HCT116 (cell line): Measurements from ENCODE around the gene PSMB9. TPM values are rescaled to one million over a fixed set of nuclear protein-coding genes. Genes with fewer than 3 reads are reported as not detected.

Experiments used
- ATAC-seq: fragments of 200-7000 bp; cut with Tn5 transposase; 2 replicates; pipeline ENCODE4 v1.9.1; 2020; ENCODE audit warnings: mild to moderate bottlenecking, moderate library complexity
- BruUV-seq: library from RNA; stranded (reverse); fragments of 400-500 nt; replicated peaks from 2 replicates; lab custom pipeline; 2021; lab: Mats Ljungman, UMichigan
- CTCF ChIA-PET: fragments of 300-600 bp; sonication (Branson Sonifier 250); formaldehyde crosslinking; loops from one replicate; lab custom pipeline; 2021; ENCODE audit warnings: antibody characterized with exemption; lab: Charles Lee
- POLR2A ChIA-PET: fragments of 300-600, 350-600 bp; sonication (Branson Sonifier 250); formaldehyde crosslinking; loops from one replicate; lab custom pipeline; 2021; ENCODE audit warnings: antibody characterized with exemption; lab: Charles Lee
- RAD21 ChIA-PET, 2 experiments: fragments of 300-600 bp; sonication (Branson Sonifier 250); formaldehyde crosslinking; loops; one replicate each; lab custom pipeline; 2023; ENCODE audit warnings: low total read pairs in 2 of 2; ENCODE audit not compliant: uncharacterized antibody in 2 of 2, unreplicated experiment in 2 of 2, low non-redundant PET in 1 of 2; lab: Charles Lee
- DNase-seq: peaks from one replicate; pipeline ENCODE4 v3.0.0-alpha.2; 2010; ENCODE audit warnings: low read depth, low spot score
- H2AFZ ChIP-seq: fragments of 200-600 bp; shearing (Covaris generic), sonication (generic); 2 replicates; pipeline ENCODE4 v1.6.1; 2017; ENCODE audit warnings: low read depth, mixed run types, mixed read lengths, antibody characterized with exemption, low read length; ENCODE audit not compliant: poor library complexity, severe bottlenecking
- H3K27ac ChIP-seq: 2 replicates; pipeline ENCODE4 v1.5.1; 2012; ENCODE audit warnings: low read depth, low read length
- H3K27me3 ChIP-seq: fragments of 200-600 bp; sonication (generic); 2 replicates; pipeline ENCODE4 v1.6.1; 2016; ENCODE audit warnings: mixed run types, low read length, mixed read lengths; ENCODE audit not compliant: insufficient read depth
- H3K36me3 ChIP-seq, 2 experiments: fragments of 200-500 bp in 1 of 2; fragments of 200-600 bp in 1 of 2; sonication (Bioruptor generic) in 1 of 2; sonication (generic) in 1 of 2; 2 replicates each; pipeline versions ENCODE4 v1.5.1 to v1.6.1; 2014 to 2016; ENCODE audit warnings: low read length in 2 of 2, inconsistent platforms in 1 of 2, mixed read lengths in 1 of 2, mixed run types in 1 of 2; ENCODE audit not compliant: insufficient read depth in 2 of 2, control insufficient read depth in 1 of 2
- H3K4me1 ChIP-seq, 2 experiments: fragments of 200-600 bp in 1 of 2; sonication (generic) in 1 of 2; 2 replicates each; pipeline versions ENCODE4 v1.5.1 to v1.6.1; 2012 to 2017; ENCODE audit warnings: low read length in 2 of 2, inconsistent platforms in 1 of 2, mild to moderate bottlenecking in 1 of 2, mixed read lengths in 1 of 2, mixed run types in 1 of 2, moderate library complexity in 1 of 2; ENCODE audit not compliant: insufficient read depth in 2 of 2, control insufficient read depth in 1 of 2
- H3K4me2 ChIP-seq: fragments of 200-600 bp; sonication (generic); 2 replicates; pipeline ENCODE4 v1.6.1; 2017; ENCODE audit warnings: mixed run types, low read length, mixed read lengths
- H3K4me3 ChIP-seq, 2 experiments: fragments of 200-600 bp in 1 of 2; sonication (generic) in 1 of 2; replicated peaks in 1 of 2; 2 replicates each; pipeline ENCODE4 v1.5.1; 2011 to 2016; ENCODE audit warnings: low read length in 2 of 2, control low read depth in 1 of 2, low read depth in 1 of 2, mild to moderate bottlenecking in 1 of 2, mixed read lengths in 1 of 2, mixed run types in 1 of 2
- H3K79me2 ChIP-seq: fragments of 200-600 bp; sonication (generic); 2 replicates; pipeline ENCODE4 v1.6.1; 2017; ENCODE audit warnings: mild to moderate bottlenecking, mixed run types, low read length, moderate library complexity, mixed read lengths; ENCODE audit not compliant: insufficient read depth
- H3K9ac ChIP-seq: fragments of 200-600 bp; sonication (generic); 2 replicates; pipeline ENCODE4 v1.6.1; 2016; ENCODE audit warnings: low read length, mixed read lengths
- H3K9me2 ChIP-seq: fragments of 200-600 bp; sonication (generic), shearing (Covaris generic); 2 replicates; pipeline ENCODE4 v1.6.1; 2017; ENCODE audit warnings: mixed run types, mild to moderate bottlenecking, moderate library complexity; ENCODE audit not compliant: insufficient read depth
- H3K9me3 ChIP-seq, 2 experiments: fragments of 200-500 bp in 1 of 2; fragments of 200-600 bp in 1 of 2; sonication (Bioruptor generic) in 1 of 2; sonication (generic) in 1 of 2; 2 replicates each; pipeline ENCODE4 v1.6.1; 2014 to 2017; ENCODE audit warnings: low read length in 2 of 2, mixed read lengths in 2 of 2, inconsistent platforms in 1 of 2, low read depth in 1 of 2, mild to moderate bottlenecking in 1 of 2, mixed run types in 1 of 2, moderate library complexity in 1 of 2; ENCODE audit not compliant: control insufficient read depth in 1 of 2, insufficient read depth in 1 of 2
- H4K20me1 ChIP-seq: fragments of 200-600 bp; sonication (generic), shearing (Covaris generic); 2 replicates; pipeline ENCODE4 v1.6.1; 2017; ENCODE audit warnings: mixed run types, mild to moderate bottlenecking, moderate library complexity; ENCODE audit not compliant: insufficient read depth
- CBX3 ChIP-seq: IDR thresholded peaks from 2 replicates; pipeline ENCODE4 v1.6.1; 2012; ENCODE audit warnings: low read depth
- CEBPB ChIP-seq: IDR thresholded peaks from 2 replicates; pipeline ENCODE4 v1.6.1; 2012; ENCODE audit warnings: low read depth
- EZH2 ChIP-seq: fragments of 200-600 bp; sonication (generic); IDR thresholded peaks from 2 replicates; pipeline ENCODE4 v1.6.1; 2017; ENCODE audit warnings: antibody characterized with exemption, mixed run types
- EZH2phosphoT487 ChIP-seq: fragments of 200-600 bp; IDR thresholded peaks from 2 replicates; pipeline ENCODE4 v1.6.1; 2018; ENCODE audit warnings: antibody characterized with exemption, borderline replicate concordance
- JUND ChIP-seq: IDR thresholded peaks from 2 replicates; pipeline ENCODE4 v1.6.1; 2012
- POLR2AphosphoS5 ChIP-seq: IDR thresholded peaks from 2 replicates; pipeline ENCODE4 v1.6.1; 2011; ENCODE audit warnings: mild to moderate bottlenecking, low read depth, low read length, moderate library complexity
- SRF ChIP-seq: IDR thresholded peaks from 2 replicates; pipeline ENCODE4 v1.6.1; 2012; ENCODE audit warnings: low read depth
- YY1 ChIP-seq: IDR thresholded peaks from 2 replicates; pipeline ENCODE4 v1.6.1; 2011; ENCODE audit warnings: low read length, low read depth, moderate library complexity, mild to moderate bottlenecking; ENCODE audit not compliant: insufficient replicate concordance; ENCODE audit errors: extremely low read depth
- ZFX ChIP-seq: fragments of 450-650 bp; IDR thresholded peaks from 2 replicates; pipeline ENCODE4 v1.6.1; 2017
- intact Hi-C: fragments of 100-400 bp; cut with micrococcal nuclease; formaldehyde crosslinking; loops from 2 replicates; pipeline ENCODE4 v1.10.0; 2022
- total RNA-seq: library from RNA; stranded (reverse); gene quantifications from one replicate; pipeline ENCODE4 v1.2.1, GENCODE V29; 2021; ENCODE audit not compliant: unreplicated experiment
- TF ChIP-seq, protein P1 (sequence below), 3 experiments: fragments of 200-600 bp in 1 of 3; sonication (generic) in 1 of 3; IDR thresholded peaks in 2 of 3; conservative IDR thresholded peaks in 1 of 3; 2 replicates each; pipeline ENCODE4 v1.5.1; 2012 to 2017; ENCODE audit warnings: low read depth in 2 of 3, low read length in 2 of 3, antibody characterized with exemption in 1 of 3, borderline replicate concordance in 1 of 3, control low read depth in 1 of 3, mild to moderate bottlenecking in 1 of 3, mixed read lengths in 1 of 3, mixed run types in 1 of 3, moderate library complexity in 1 of 3; ENCODE audit not compliant: insufficient read depth in 1 of 3
- TF ChIP-seq, protein P2 (sequence below): IDR thresholded peaks from 2 replicates; pipeline ENCODE4 v1.6.1; 2012
- TF ChIP-seq, protein P3 (sequence below): IDR thresholded peaks from 2 replicates; pipeline ENCODE4 v1.6.1; 2012
- TF ChIP-seq, protein P4 (sequence below): IDR thresholded peaks from 2 replicates; pipeline ENCODE4 v1.6.1; 2012; ENCODE audit warnings: low read depth

The PSMB9 gene
- total RNA-seq, 1 experiment from 2014 or later: 8.1 TPM

DNA sequence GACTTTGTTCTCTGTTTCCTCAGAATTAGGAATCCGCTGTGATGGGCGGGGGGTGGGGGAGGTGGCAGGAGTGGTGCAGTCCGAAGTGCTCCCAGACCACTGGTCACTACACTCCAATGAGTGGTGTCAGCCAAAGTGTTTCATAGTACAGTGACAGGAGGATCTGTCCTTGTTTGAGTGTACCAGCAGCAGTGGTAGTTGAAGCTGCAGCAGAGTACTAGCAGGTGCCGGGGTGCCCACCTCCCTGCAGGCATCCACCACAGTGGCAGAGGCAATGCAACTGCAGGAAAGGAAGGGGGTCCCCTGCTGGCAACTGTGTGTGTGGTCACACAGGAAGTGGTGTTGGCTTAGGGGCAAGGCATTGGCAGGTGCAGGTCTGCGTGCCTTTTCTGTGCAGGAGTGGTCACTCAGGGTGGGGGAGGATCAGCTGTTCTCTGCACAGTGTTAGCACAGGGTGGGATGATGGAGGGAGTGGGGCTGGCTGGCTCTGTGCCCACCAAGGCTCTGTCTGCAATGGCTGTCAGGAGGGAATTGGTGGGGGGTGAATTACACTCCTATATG is 46.9 kb upstream of the PSMB9 start:
- POLR2A ChIA-PET: no interaction called here
- TF ChIP-seq, protein P1, sequence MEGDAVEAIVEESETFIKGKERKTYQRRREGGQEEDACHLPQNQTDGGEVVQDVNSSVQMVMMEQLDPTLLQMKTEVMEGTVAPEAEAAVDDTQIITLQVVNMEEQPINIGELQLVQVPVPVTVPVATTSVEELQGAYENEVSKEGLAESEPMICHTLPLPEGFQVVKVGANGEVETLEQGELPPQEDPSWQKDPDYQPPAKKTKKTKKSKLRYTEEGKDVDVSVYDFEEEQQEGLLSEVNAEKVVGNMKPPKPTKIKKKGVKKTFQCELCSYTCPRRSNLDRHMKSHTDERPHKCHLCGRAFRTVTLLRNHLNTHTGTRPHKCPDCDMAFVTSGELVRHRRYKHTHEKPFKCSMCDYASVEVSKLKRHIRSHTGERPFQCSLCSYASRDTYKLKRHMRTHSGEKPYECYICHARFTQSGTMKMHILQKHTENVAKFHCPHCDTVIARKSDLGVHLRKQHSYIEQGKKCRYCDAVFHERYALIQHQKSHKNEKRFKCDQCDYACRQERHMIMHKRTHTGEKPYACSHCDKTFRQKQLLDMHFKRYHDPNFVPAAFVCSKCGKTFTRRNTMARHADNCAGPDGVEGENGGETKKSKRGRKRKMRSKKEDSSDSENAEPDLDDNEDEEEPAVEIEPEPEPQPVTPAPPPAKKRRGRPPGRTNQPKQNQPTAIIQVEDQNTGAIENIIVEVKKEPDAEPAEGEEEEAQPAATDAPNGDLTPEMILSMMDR (IDR thresholded peaks at IDR 0.05 in 2 of 3, conservative IDR thresholded peaks at IDR 0.05 in 1 of 3; ENCODE audit: borderline replicate concordance in 1 of 3, insufficient read depth in 1 of 3, low read depth in 2 of 3, low read length in 2 of 3): 0 out of 6 replicates have a peak, but pooled peaks of 1 of the 3 experiments have one; percentile 13
- TF ChIP-seq, protein P2, sequence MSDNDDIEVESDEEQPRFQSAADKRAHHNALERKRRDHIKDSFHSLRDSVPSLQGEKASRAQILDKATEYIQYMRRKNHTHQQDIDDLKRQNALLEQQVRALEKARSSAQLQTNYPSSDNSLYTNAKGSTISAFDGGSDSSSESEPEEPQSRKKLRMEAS: no peak
- Histone ChIP-seq H2AFZ (no peak overlapping the region), H3K9me3 (no peaks in the 10 kb centered on the region), H3K4me3 (no peak overlapping the region), H3K4me1 (no peaks in the 10 kb centered on the region), H3K4me2 (no peak overlapping the region), H3K27me3 (peaks cover 41% of the 10 kb centered on the region), H3K9ac (no peak overlapping the region), H3K9me2 (no peaks in the 10 kb centered on the region; the same call in 1 of the 2 replicates), H4K20me1 (no peaks in the 10 kb centered on the region), H3K27ac (no peak overlapping the region), H3K36me3 (no peaks in the 10 kb centered on the region), H3K79me2 (no peaks in the 10 kb centered on the region)
- BruUV-seq: no TSS peak
- DNase-seq (no peak), ATAC-seq (peak; percentile 64; the same call in 1 of the 2 replicates)
- CTCF ChIA-PET: no interaction called here
- RAD21 ChIA-PET: no interaction called here
- intact Hi-C loops: no loop called here

DNA sequence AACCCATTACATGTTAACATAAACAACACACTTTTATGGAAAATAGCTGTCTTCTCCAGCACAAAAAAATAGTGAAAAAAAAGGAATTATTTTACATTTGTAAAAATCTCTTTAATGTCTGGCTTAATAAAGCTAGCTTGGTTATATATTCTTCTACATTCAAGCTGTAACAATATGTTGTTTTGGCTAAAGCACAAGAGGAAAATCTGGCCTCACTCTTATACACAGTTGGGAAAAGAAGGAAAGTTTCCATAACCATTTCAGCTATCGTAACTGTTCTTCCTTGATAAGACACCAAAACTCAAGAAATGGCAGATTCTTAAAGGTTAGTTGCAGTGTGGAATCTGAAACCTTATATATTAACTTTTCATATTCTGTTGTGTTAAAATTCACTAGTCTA is 44.8 kb upstream of the PSMB9 start:
- no peak overlapping the region for H3K27ac ChIP-seq
- H3K4me2 ChIP-seq: no peak overlapping the region
- POLR2A ChIA-PET: no interaction called here
- intact Hi-C loops: no loop called here
- no peak for DNase-seq
- H3K9me3 ChIP-seq: no peaks in the 10 kb centered on the region
- H3K4me1 ChIP-seq: no peaks in the 10 kb centered on the region
- CTCF ChIA-PET: interaction anchor here (0.8 to 1.1 kb wide), 2 partner anchors 23 to 52 kb away, joined by 3 to 4 read pairs; no protein-coding TSS in a partner anchor
- peaks cover 21% of the 10 kb centered on the region for H3K27me3 ChIP-seq
- no peak for ATAC-seq
- no peaks in the 10 kb centered on the region; the same call in 1 of the 2 replicates for H3K9me2 ChIP-seq
- H3K36me3 ChIP-seq: no peaks in the 10 kb centered on the region
- RAD21 ChIA-PET: no interaction called here
- no TSS peak for BruUV-seq
- H2AFZ ChIP-seq: no peak overlapping the region
- no peak overlapping the region for H3K4me3 ChIP-seq
- no peaks in the 10 kb centered on the region for H3K79me2 ChIP-seq
- no peak overlapping the region for H3K9ac ChIP-seq
- no peaks in the 10 kb centered on the region for H4K20me1 ChIP-seq
- TF ChIP-seq EZH2: no peak
- TF ChIP-seq EZH2phosphoT487: no peak
- no peak for TF ChIP-seq JUND
- TF ChIP-seq CBX3: no peak
- TF ChIP-seq, protein P3, sequence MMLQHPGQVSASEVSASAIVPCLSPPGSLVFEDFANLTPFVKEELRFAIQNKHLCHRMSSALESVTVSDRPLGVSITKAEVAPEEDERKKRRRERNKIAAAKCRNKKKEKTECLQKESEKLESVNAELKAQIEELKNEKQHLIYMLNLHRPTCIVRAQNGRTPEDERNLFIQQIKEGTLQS: no peak
- no peak for TF ChIP-seq YY1
- TF ChIP-seq POLR2AphosphoS5: no peak
- TF ChIP-seq, protein P4, sequence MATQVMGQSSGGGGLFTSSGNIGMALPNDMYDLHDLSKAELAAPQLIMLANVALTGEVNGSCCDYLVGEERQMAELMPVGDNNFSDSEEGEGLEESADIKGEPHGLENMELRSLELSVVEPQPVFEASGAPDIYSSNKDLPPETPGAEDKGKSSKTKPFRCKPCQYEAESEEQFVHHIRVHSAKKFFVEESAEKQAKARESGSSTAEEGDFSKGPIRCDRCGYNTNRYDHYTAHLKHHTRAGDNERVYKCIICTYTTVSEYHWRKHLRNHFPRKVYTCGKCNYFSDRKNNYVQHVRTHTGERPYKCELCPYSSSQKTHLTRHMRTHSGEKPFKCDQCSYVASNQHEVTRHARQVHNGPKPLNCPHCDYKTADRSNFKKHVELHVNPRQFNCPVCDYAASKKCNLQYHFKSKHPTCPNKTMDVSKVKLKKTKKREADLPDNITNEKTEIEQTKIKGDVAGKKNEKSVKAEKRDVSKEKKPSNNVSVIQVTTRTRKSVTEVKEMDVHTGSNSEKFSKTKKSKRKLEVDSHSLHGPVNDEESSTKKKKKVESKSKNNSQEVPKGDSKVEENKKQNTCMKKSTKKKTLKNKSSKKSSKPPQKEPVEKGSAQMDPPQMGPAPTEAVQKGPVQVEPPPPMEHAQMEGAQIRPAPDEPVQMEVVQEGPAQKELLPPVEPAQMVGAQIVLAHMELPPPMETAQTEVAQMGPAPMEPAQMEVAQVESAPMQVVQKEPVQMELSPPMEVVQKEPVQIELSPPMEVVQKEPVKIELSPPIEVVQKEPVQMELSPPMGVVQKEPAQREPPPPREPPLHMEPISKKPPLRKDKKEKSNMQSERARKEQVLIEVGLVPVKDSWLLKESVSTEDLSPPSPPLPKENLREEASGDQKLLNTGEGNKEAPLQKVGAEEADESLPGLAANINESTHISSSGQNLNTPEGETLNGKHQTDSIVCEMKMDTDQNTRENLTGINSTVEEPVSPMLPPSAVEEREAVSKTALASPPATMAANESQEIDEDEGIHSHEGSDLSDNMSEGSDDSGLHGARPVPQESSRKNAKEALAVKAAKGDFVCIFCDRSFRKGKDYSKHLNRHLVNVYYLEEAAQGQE: no peak
- TF ChIP-seq, protein P2: no peak
- no peak for TF ChIP-seq ZFX
- TF ChIP-seq CEBPB: no peak
- TF ChIP-seq SRF: no peak
